ENCODE results near the gene NF1. TPM values are rescaled to one million over a fixed set of nuclear protein-coding genes. Genes with fewer than 3 reads are reported as not detected.

Gene NF1
- total and polyA plus RNA-seq, 11 donors, result 6.8 to 82.0 (median 51.4) TPM

- intact Hi-C loops (cut with DNase I), result no loop called here
- DNase-seq (no peak), ATAC-seq (peak in 2 of 4 donors; percentile 31 to 47)
- Histone ChIP-seq H3K27me3 (no peaks in the 10 kb centered on the region), H3K27ac (peak overlapping the region in 2 of 12 donors; percentile 3 to 19), H3K9me3 (no peaks in the 10 kb centered on the region), H3K4me3 (no peak overlapping the region), H3K4me1 (peaks cover 0 to 21% (median 16%) of the 10 kb centered on the region in 12 donors), H3K36me3 (peaks cover 0 to 61% (median 12%) of the 10 kb centered on the region in 9 donors)
- no peak for TF ChIP-seq POLR2A (IDR thresholded peaks at IDR 0.05)
- no peak for TF ChIP-seq CTCF (IDR thresholded peaks at IDR 0.05)
- 24 to 55% (median 33%) methylated on average over 1 of the region's 1 CpG for WGBS, 4 donors
These were observed 156.6 kb downstream of the NF1 start for GRCh38 chr17:31251105-31251969.

GRCh38 chr17:31251970-31252328 is 157.2 kb downstream of the NF1 start:
- intact Hi-C loops (cut with DNase I), result no loop called here

GRCh38 chr17:31252741-31253140 is 158.0 kb downstream of the NF1 start:
- no peak overlapping the region for H3K4me3 ChIP-seq
- WGBS, 4 donors, result 92 to 96% (median 93%) methylated on average over 1 of the region's 1 CpG
- DNase-seq, result no peak
- ATAC-seq, result no peak
- H3K9me3 ChIP-seq, result no peaks in the 10 kb centered on the region
- TF ChIP-seq CTCF (IDR thresholded peaks at IDR 0.05) (no peak), POLR2A (IDR thresholded peaks at IDR 0.05) (no peak)
- intact Hi-C loops (cut with DNase I), result no loop called here
- no peak overlapping the region for H3K27ac ChIP-seq
- H3K4me1 ChIP-seq, result peaks cover 0 to 29% (median 16%) of the 10 kb centered on the region in 12 donors
- no peaks in the 10 kb centered on the region for H3K27me3 ChIP-seq
- peaks cover 0 to 58% (median 12%) of the 10 kb centered on the region in 9 donors for H3K36me3 ChIP-seq

More at GRCh38 chr17:31251970-31252328, 157.2 kb downstream of the NF1 start:
- Histone ChIP-seq H3K9me3 (no peaks in the 10 kb centered on the region), H3K36me3 (peaks cover 0 to 59% (median 12%) of the 10 kb centered on the region in 9 donors), H3K4me3 (no peak overlapping the region), H3K27ac (no peak overlapping the region), H3K4me1 (peaks cover 0 to 24% (median 16%) of the 10 kb centered on the region in 12 donors), H3K27me3 (no peaks in the 10 kb centered on the region)
- no peak for TF ChIP-seq CTCF (IDR thresholded peaks at IDR 0.05)
- no peak for TF ChIP-seq POLR2A (IDR thresholded peaks at IDR 0.05)
- ATAC-seq (no peak), DNase-seq (no peak)

- no peaks in the 10 kb centered on the region for H3K9me3 ChIP-seq
- no peaks in the 10 kb centered on the region for H3K27me3 ChIP-seq
- WGBS, 4 donors, result 95 to 100% (median 98%) methylated on average over 2 of the region's 2 CpGs
- peaks cover 0 to 58% (median 13%) of the 10 kb centered on the region in 9 donors for H3K36me3 ChIP-seq
- no peak for TF ChIP-seq CTCF (IDR thresholded peaks at IDR 0.05)
- no peak for TF ChIP-seq POLR2A (IDR thresholded peaks at IDR 0.05)
- H3K4me1 ChIP-seq, result peaks cover 0 to 29% (median 16%) of the 10 kb centered on the region in 12 donors
- DNase-seq (no peak), ATAC-seq (no peak)
- intact Hi-C loops (cut with DNase I), result no loop called here
- no peak overlapping the region for H3K27ac ChIP-seq
- no peak overlapping the region for H3K4me3 ChIP-seq
These were observed 159.9 kb downstream of the NF1 start for GRCh38 chr17:31254654-31255053.

Data from heart left ventricle (tissue), 16 donors.